NCI-H187 treated with DMSO at 0.1 percent for 48 hours (cell line): Measurements from ENCODE around the gene LYPD6.

Source experiments
- DNase-seq: peaks from one replicate; lab custom pipeline; 2025; lab: John Stamatoyannopoulos, UW

LYPD6 gene

DNA sequence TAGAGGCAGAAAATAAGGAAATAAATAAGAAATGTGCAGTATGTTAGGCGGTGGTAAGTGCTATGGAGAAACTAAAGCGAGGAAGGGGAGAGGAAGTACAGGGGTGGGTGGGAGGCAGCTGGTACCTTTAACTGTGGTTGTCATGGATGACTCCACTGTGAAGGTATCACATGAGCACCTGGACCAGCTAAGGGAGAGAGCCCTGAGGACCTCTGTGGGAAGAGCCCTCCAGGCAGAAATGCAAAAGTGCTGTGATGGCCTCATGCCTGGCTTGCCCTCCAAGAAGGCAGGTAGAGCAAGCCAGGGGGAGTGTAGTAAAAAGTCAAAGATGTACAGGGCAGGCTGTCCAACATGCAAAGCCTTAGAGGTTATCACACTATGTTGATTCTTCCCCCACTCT is 17.9 kb downstream of the LYPD6 start:
- DNase-seq: no peak

DNA sequence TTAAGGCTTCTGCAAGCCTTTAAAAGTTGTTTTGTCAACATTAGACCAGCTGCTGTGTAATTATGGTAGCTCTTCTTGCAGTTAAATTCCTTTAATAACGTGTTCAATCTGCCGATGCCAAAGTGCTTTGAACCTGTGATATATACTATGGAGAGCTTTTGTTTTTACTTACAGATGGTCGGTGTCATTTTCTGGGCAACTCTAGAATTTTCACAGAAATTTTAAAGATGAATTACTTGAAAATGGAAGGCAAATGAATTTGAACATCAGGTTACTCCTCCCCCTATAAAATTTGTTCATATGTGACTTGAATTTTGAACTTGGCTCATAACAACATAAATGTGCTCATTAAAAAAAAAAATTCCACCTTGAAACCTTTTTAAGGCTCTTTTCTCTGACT is 23.0 kb downstream of the LYPD6 start:
- no peak for DNase-seq

DNA sequence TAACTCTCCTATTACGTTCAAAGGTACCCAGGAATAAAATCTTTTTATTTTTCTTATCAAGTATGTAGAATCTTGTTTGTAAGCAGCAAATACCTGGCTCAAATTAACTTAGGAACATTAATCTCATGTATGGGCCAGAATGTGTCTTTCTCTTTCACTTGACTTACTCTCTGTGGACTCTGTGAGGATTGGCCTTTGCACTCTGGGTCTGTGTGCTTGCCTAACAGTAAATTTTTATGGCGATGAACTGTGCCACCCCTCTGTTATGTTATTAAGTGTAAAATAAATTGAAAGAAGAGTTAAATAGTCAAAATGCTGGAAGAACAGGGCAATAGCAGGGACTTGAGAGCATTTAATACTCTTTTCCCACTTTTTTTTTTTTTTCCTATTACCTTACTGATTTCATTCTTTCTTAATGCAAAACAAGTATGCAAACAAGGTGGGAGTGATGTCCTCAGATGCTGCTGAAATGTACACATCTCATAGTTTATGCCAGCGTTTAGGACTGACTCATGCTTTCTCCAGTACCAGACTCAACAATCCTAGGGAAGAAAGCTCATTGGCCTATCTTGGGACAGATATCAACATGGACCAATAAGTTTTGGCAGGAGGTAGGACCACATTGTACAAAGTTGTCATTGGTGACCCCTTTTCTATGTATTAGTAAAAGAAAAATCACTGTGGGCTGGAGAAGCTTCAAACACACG is 25.5 kb downstream of the LYPD6 start:
- DNase-seq: no peak

DNA sequence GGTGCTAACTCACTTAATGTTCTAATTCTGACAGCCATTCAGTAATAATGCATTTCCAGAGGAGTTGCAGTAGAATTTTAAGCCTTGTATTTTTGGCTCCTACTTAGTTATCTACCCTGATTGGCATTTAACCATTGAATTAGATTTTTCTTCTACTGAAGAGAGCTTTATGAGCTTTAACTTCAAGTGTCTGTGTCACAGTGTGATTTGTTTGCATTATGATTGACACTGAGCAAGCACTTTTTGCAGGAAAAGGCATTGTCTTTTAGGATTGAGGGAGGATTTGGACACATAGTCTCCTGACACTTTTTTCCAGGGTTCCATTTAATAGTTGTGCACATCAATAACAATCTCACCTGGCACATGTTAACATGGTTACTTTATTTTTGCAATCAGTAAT is 26.7 kb downstream of the LYPD6 start:
- DNase-seq: no peak

DNA sequence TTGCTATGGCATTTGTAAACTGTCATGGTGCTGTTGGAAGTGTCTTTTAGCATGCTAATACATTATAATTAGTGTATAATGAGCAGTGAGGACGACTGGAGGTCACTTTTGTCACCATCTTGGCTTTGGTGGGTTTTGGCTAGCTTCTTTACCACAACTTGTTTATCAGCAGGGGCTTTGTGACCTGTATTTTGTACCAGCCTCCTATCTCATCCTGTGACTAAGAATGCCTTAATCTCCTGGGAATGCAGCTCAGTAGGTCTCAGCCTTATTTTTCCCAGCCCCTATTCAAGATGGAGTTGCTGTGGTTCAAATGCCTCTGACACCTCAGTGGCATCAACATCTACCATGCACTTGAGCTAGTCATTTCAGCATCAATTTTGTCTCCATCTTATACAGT is 29.7 kb downstream of the LYPD6 start:
- DNase-seq: no peak

DNA sequence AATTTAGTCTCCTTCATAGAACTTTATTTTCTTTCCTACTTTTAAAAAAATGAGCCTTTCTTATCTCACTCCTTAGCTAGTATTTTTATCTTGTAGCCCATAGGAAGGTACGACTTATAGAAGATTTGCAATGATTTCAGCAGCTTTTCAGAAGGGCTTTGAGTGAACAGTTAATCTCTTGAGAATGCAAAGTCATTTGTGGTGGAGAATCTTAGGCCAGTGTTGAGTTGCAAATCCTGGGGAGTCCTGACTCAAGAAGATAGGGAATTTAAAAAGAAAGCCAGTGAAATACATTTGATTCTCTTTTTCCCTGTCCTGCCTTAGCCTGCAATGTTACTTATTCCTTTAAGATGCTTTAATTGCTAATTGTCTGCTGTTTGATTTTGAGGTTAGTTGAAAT is 33.6 kb downstream of the LYPD6 start:
- DNase-seq: no peak

DNA sequence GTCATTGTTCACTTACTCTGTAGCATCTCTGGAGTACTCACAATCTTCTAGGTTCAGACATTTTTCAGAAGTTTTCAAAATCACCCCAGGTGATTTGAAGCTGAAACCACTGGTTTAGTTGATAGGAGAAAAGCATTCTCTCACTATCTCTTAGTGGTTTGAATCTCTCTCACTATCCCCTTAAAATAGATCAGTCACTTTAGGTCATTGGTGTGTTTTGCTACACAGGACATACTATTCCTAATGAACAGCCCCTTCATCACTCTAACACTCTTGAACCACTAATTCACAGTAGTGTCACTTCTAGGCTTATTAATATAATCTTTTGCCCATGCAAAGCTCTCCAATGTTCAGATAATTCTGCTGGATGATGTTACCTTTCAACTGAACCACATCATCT is 34.5 kb downstream of the LYPD6 start:
- no peak for DNase-seq

DNA sequence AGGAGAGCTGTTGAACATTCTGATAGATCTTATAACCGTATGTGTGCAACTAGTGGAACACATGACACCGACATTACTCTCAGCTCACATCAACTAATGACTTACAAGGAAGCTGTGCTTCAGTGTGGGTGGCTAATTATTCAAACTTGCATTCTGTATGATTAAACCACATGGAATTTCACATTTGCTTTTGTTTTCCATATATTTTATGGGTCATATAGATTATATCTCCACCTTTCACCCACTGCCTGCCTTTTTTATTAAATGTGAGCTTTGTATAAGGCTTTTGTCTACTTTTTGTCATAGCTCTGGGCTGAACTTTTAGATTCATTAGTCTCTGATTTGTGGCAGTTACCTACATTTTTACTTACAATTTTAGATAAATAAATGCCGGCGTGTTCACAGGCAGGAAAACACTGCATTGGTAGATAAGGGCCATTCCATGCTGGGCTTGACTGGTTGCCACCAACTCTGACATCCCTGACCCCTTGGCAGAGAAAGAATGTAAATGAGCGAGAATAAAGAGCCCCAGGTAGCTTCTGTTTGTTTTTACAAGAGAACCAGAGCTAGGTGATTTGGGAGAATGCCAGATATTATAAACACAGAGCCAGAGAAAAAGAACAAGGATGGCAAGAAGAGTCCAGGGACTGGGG is 35.7 kb downstream of the LYPD6 start:
- no peak for DNase-seq

DNA sequence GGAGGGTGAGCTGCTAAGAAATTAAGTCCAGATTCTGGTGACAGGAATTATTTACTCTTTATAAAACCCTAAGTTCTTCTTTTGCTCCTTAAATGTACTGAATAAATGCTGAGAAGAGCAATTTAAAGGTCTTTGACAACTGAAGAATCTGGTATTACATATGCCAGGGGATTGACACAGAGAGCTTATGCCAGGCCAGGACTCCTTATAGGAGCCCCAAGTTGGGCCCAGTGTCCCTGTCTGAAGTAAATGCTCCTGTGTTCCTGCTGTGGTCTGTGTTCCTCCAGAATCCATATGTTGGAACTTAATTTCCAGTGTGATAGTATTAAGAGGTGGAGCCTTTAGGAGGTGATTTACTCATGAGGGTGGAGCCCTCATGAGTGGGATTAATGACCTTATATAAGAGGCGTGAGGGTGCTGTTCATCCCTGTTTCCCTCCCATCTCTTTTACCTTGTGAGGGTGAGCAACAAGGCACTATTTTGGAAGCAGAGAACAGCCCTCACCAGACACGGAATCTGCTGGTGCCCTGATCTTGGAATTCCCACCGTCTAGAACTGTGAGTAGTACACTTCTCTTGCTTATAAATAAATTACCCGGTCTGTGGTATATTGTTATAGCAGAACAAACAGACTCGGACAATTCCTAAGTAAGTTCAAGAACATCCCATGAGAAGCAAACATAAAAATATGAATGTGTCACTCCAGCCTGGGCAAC is 39.8 kb downstream of the LYPD6 start:
- DNase-seq: no peak

DNA sequence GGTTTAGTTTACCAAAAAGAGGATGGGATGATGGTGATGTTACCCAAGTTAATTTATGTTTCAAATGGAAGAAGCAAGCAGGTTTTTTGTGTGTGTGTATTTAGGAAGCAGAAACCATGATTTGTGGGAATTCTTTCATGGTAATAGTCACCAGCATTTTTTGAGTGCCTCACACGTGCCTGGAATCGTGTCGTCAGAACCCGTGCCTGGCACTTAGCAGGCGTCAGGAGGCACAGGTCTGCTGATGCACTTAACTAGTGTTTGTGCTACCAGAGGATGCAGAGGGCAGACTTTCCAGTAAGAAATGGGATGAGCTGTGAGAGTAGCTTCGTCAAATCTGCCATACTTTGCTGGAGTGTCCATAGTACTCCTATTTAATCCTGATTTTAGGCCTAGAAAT is 41.1 kb downstream of the LYPD6 start:
- no peak for DNase-seq

DNA sequence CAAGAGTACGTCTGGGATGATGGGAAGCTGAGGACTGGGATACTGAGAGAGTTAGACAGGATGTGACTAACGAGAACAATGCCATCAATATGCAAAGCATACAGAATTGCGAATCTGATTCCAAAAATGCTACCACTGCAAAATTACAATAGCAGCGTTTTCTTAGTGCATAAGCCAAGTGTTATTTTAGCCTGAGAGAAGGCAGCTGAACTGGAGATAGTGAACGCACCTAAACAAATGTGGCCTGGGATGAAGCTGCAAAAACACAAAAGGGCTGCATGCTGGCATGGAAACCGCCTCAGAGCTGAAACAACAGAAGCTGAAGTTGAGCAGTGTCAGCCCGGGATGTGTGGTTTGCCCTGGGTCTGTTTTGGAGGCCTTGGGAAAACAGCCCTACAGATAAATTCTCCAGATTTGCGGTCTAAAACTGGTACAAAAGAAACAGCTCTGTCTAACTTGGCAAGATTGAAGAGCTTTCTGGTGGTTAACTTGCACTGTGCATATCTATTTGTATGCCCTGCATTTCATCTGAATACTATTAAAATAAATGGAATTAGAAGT is 45.5 kb downstream of the LYPD6 start:
- DNase-seq: no peak

DNA sequence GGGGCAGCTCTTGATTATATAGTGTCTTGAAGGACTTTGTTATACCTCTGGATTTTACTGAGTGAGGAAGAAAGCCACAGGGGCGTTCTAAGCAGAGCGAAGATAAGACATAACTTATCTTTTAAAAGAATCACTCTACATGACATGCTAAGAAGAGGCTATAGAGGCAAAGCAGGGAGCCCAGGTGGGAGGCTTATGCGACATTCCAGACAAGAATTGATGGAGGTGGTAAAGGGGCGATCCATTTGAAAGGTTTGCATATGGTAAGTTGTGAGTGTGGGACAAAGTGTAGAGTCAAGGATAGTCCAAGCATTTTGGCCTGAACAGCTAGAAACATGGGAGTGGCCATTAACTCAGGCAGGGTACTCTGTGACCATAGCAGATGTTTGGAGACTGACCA is 49.8 kb downstream of the LYPD6 start:
- no peak for DNase-seq

DNA sequence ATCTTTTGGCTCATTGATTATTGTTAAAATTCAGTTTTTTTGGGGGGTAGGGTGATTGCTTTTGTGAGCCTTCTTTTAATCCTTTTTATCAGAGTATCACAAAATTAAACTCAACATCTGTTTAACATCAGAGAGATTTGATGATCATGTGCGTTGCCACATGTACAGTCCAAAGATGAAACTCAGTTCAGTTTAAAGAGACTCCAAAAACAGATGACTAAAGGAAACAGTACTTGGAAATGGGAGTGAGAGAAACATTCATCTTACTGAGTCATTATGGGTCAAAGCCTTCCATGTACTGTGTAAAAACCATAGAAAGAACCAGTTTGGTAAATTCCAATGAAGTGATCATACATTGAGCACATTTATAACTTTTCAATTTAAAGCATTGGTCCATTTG is 53.0 kb downstream of the LYPD6 start:
- no peak for DNase-seq

DNA sequence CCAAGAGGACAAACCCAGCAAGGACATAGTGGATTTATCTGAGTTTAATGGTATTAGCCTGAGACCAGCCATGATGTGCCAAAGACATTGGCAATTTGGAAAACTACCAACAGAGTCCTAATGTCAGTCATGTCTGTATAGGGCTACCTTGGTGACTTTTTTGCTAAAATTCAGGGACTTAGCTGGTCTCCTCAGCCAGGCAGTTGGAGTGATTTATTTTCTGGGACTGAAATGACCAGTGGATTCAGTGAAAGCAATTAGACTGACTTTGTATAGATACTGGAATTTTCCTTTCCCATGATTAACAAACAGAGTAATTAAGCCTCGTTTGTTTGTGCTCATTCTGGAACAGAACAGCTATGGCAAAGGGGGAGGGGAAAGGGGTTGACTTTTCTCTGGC is 55.0 kb downstream of the LYPD6 start:
- DNase-seq: no peak

DNA sequence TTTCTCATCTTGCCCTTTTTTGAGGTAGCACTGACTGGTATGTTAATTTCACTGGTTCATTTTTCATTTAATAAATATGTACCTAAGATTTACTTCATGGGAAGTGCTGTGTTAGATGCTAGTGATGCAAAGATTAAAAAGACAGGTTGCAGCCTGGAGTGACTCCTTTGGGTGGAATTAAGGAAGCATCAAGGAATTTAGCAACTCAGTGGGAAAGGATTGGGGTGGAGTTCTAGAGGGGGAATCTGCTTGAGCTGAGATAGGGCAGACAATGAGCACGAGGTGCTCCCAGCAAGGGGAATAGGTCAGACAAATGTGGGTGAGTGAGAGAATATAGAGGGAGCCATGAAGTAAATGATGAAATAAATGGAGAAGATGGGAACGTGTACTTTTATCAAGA is 57.0 kb downstream of the LYPD6 start:
- no peak for DNase-seq

DNA sequence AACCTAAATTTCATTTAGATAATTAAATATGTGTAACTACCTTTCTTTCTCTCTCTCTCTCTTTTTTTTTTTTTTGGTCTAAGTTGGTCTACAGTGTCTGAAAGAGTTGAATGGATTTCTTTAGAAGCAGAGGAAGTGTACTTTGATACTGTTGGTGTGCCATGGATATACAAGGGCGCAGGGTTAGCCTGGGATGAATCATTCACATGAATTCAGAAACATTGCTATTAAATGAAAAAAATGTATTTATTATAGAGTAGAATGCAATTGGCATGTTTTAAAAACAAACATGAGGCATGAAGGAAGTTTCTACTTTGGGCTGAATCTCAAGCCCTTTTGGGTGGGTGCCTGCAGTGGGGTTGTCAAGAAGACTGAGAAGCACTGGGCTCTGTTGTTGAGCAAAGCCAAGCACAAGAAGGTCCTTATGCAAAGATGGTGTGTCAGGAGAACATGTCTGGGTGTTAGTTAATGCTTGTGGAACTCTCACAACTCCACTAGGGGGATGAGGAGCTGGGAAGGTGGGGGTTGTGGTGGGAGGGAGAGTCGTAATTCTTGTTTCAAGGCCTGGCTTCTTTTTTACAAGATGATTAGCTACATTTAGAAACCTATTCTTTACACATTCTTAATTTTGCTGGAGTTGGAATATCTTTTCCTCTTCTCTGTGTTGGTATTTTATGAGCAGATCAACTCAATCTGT is 57.9 kb downstream of the LYPD6 start:
- DNase-seq: no peak

DNA sequence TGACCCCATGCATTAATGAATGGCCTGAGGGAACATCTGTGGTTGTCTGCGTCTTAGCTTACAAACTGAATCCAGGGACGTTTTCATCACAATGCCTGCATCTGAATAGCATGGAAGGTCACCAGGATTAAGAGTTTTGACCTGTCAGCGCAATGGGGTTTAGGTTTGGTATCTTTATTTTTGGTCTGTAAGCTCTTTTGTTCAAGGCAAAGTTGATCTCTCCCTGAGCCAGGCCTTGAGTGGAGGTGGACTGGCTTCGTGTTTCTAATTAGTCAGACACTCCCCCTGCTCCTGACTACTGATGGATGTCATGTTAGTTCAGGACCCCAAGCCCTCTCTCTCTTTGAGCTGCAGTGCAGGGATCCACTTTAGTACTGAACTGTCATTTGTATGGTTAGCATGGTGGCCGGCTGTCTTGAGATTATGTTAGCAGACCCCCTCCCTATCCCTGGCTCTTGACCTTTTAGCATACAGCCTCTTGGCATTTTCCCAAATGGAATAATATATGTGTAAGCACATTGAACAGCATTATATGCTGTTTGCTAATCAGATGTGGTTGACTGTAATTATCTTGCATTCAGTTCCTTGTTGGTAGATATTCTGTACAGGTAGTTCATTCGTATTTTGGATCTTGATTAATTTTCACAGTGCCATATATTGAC is 59.2 kb downstream of the LYPD6 start:
- no peak for DNase-seq

DNA sequence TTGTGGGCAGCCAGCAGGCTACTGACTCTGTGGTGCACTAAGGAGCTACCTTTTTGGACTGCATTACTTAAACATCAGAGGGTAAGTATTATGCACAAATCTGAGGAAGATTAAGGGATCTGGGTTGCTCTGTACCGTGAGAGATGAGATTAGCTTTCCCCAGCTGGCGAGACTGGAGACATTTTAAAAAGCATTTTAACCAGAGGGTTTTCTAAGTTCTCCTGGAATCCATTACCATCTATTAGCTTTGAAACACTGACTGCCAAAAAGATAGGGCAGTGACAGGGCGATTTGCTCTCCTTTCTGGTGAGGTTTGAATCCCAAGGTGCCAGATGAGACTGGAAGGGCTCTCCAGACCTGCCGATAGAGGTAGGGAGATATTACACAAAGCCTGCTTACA is 63.2 kb downstream of the LYPD6 start:
- no peak for DNase-seq

DNA sequence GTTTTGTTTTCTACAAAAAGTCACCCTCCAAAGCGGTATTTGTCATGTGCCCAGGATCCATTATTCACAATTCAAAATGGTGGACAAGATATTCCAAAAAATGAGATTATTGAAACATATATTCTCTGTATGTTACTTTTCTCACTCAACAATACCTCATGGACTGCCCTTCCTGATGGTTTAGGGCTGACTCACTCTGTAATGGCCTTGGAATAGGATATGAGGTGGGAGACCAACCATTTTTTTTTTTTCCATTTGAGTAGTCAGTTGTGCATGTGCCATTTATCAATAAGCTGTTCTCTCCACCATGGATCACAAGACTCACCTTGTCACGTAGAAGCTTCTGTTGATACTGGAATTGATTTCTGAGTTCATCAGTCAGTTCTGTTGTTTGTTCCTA is 64.5 kb downstream of the LYPD6 start:
- DNase-seq: no peak

DNA sequence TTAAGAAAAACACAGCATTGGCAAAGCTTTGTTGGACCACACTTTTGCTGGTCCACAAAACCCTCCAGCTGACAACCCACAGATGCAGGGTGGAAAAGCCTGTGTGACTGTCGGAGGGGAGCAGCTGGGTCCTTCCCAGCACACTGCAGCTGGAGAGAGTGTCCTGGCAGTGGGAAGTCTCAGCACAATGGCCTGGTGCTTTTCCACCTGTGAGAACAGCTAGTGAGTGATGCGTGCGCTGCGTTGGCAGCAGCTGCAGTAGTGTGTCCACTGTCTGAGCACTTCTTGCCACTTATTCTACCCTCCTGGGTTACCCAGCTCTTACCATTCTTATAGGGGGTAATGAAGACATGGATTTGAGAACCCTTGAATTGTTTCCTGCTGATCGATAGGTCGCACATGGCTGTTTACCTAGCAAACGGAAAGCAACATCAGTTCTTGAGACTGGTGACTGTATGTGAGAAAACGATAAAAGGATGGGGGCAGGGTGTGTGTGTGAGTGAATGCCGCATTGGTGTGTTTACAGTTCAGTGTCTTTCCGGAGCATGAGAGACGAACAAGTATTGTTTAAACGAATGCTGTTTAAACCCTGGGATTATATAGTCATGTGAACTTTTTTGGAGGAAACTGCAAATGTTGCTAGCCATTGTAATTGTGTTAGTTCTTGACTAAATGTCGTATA is 69.7 kb downstream of the LYPD6 start:
- no peak for DNase-seq

DNA sequence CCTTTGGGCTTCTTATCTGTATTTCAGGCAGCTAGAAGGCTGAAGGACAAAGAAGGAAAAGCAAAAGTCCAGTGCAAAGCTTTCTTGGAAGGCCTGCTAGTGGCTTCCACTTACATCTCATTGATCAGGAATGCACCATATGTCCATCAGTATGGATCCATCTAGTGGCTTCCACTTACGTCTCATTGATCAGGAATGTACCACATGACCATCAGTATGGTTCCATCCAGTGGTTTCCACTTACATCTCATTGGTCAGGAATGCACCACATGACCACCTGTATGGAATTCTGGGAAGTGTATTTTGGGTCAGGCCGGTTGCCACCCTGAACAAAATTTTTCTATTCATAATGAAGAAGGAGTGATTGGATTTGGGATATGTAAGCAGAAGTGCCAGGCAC is 70.6 kb downstream of the LYPD6 start:
- DNase-seq: no peak
